BLaER1 treated with 17β-estradiol and CSF1 and Interleukin-3, amounts not matched to agents 10 nM and 100 nM (cell line): ENCODE data around the gene CCDC85B.
A peak's percentile ranks its signal among the peaks of the same experiment; 100 is the strongest.

Experiments
- H3K27ac ChIP-seq, 11 experiments: shearing (Covaris generic); formaldehyde crosslinking; 2 replicates each; pipeline ENCODE4 v1.8.1; 2022
- H3K27me3 ChIP-seq, 11 experiments: shearing (Covaris generic); formaldehyde crosslinking; 2 replicates each; pipeline ENCODE4 v1.8.1; 2022
- H3K36me3 ChIP-seq, 11 experiments: shearing (Covaris generic); formaldehyde crosslinking; 2 replicates each; pipeline ENCODE4 v1.8.1; 2022
- H3K4me1 ChIP-seq, 10 experiments: shearing (Covaris generic); formaldehyde crosslinking; 2 replicates each; pipeline ENCODE4 v1.8.1; 2022
- H3K4me2 ChIP-seq, 11 experiments: shearing (Covaris generic); formaldehyde crosslinking; 2 replicates each; pipeline ENCODE4 v1.8.1; 2022
- H3K4me3 ChIP-seq, 10 experiments: shearing (Covaris generic); formaldehyde crosslinking; 2 replicates each; pipeline ENCODE4 v1.8.1; 2022
- H3K9ac ChIP-seq, 11 experiments: shearing (Covaris generic); formaldehyde crosslinking; 2 replicates each; pipeline ENCODE4 v1.8.1; 2022
- H3K9me3 ChIP-seq, 11 experiments: shearing (Covaris generic); formaldehyde crosslinking; replicated peaks in 1 of 11; 2 replicates each; pipeline ENCODE4 v1.8.1; 2022
- H4K20me1 ChIP-seq, 11 experiments: shearing (Covaris generic); formaldehyde crosslinking; 2 replicates each; pipeline ENCODE4 v1.8.1; 2022
- Cebpa-rat ChIP-seq, 11 experiments: shearing (Covaris generic); IDR thresholded peaks; 2 replicates each; pipeline ENCODE4 v1.8.1; 2022

The CCDC85B gene

GRCh38 chr11:65931773-65932557 lies 41.5 kb downstream of the CCDC85B start:
- H3K4me2 ChIP-seq = peak overlapping the region in 9 of 11 experiments; percentile 10 to 63 (median 45); a peak in 15 of 22 replicates
- no peaks in the 10 kb centered on the region for H3K27me3 ChIP-seq
- peaks cover 20 to 45% (median 39%) of the 10 kb centered on the region in 10 experiments for H3K4me1 ChIP-seq
- peak overlapping the region in 4 of 11 experiments; percentile 4 to 44 (median 33); a peak in 4 of 22 replicates for H3K27ac ChIP-seq
- no peak overlapping the region for H3K9ac ChIP-seq
- no peak overlapping the region for H3K4me3 ChIP-seq
- no peaks in the 10 kb centered on the region for H3K9me3 ChIP-seq
- H3K36me3 ChIP-seq = no peaks in the 10 kb centered on the region
- no peaks in the 10 kb centered on the region for H4K20me1 ChIP-seq
- TF ChIP-seq Cebpa-rat (IDR thresholded peaks at IDR 0.05) = no peak

- no peaks in the 10 kb centered on the region for H4K20me1 ChIP-seq
- H3K9ac ChIP-seq = no peak overlapping the region
- peak overlapping the region in 5 of 11 experiments; percentile 25 to 56 (median 47); a peak in 6 of 22 replicates for H3K4me2 ChIP-seq
These were observed 42.1 kb downstream of the CCDC85B start for GRCh38 chr11:65932558-65932919.

GRCh38 chr11:65934014-65934413 lies 43.5 kb downstream of the CCDC85B start:
- peaks cover 10 to 30% (median 24%) of the 10 kb centered on the region in 10 experiments for H3K4me1 ChIP-seq
- no peaks in the 10 kb centered on the region for H3K9me3 ChIP-seq
- H3K4me3 ChIP-seq = no peak overlapping the region
- H3K9ac ChIP-seq = no peak overlapping the region
- H3K27ac ChIP-seq = no peak overlapping the region
- no peak for TF ChIP-seq Cebpa-rat (IDR thresholded peaks at IDR 0.05)
- no peaks in the 10 kb centered on the region for H4K20me1 ChIP-seq
- H3K27me3 ChIP-seq = no peaks in the 10 kb centered on the region
- H3K36me3 ChIP-seq = no peaks in the 10 kb centered on the region
- H3K4me2 ChIP-seq = no peak overlapping the region

More at GRCh38 chr11:65932558-65932919, 42.1 kb downstream of the CCDC85B start:
- H3K4me1 ChIP-seq = peaks cover 14 to 39% (median 34%) of the 10 kb centered on the region in 10 experiments
- no peak overlapping the region for H3K27ac ChIP-seq
- no peak overlapping the region for H3K4me3 ChIP-seq
- TF ChIP-seq Cebpa-rat (IDR thresholded peaks at IDR 0.05) = no peak
- H3K36me3 ChIP-seq = no peaks in the 10 kb centered on the region
- H3K9me3 ChIP-seq = no peaks in the 10 kb centered on the region
- no peaks in the 10 kb centered on the region for H3K27me3 ChIP-seq

- H3K9ac ChIP-seq = no peak overlapping the region
- TF ChIP-seq Cebpa-rat (IDR thresholded peaks at IDR 0.05) = no peak
- H4K20me1 ChIP-seq = no peaks in the 10 kb centered on the region
These were observed 47.3 kb downstream of the CCDC85B start for GRCh38 chr11:65937766-65938165.

More at GRCh38 chr11:65937766-65938165, 47.3 kb downstream of the CCDC85B start:
- no peaks in the 10 kb centered on the region for H3K9me3 ChIP-seq
- H3K27ac ChIP-seq = no peak overlapping the region
- no peaks in the 10 kb centered on the region for H3K27me3 ChIP-seq
- no peak overlapping the region for H3K4me3 ChIP-seq
- H3K4me2 ChIP-seq = 0 out of 22 replicates have a peak overlapping the region, but pooled peaks of 1 of the 11 experiments have one; percentile 29
- H3K36me3 ChIP-seq = no peaks in the 10 kb centered on the region
- H3K4me1 ChIP-seq = peaks cover 7 to 46% (median 21%) of the 10 kb centered on the region in 10 experiments; a peak in 19 of 20 replicates
